ENCODE results near the gene BFSP1. TPM values are rescaled to one million over a fixed set of nuclear protein-coding genes. Genes with fewer than 3 reads are reported as not detected.

BFSP1 gene
- total RNA-seq, 1 donor from 2014 or later: 3.5 TPM

- H3K4me1 Mint-ChIP-seq (ENCODE audit: unreplicated experiment): no peaks in the 10 kb centered on the region
- DNase-seq (ENCODE audit: low spot score): no peak
- H3K27ac Mint-ChIP-seq (ENCODE audit: unreplicated experiment): no peak overlapping the region
- H3K4me3 Mint-ChIP-seq (ENCODE audit: unreplicated experiment): no peak overlapping the region
- peaks cover 1% of the 10 kb centered on the region for H3K27me3 Mint-ChIP-seq (ENCODE audit: unreplicated experiment)
- no peaks in the 10 kb centered on the region for H3K36me3 Mint-ChIP-seq (ENCODE audit: low read depth, unreplicated experiment)
- no peaks in the 10 kb centered on the region for H3K9me3 Mint-ChIP-seq (ENCODE audit: unreplicated experiment)
- TF ChIP-seq CTCF (IDR thresholded peaks at IDR 0.05; ENCODE audit: unreplicated experiment): no peak
Measured at GRCh38 chr20:17497821-17498580, 33.2 kb downstream of the BFSP1 start.

DNA sequence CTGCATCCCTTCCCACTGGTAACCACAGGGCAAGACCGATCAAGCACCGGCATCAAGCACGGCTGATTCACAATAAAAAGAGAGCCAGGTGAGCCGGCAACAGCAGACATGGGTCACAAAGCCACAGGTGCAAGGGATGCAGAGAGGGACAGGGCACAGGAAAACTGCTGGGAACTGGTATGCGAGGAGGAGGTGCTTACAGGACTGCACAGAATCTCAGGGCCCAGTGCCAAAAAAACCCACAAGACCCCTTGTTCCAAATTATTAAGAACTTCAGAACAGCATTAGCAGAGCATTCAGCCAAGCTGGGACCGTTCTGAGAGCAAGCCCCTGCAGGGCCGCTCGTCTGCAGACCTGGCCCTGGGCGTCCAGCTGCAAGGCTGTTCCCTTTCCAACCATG is 35.4 kb downstream of the BFSP1 start:
- H3K27me3 Mint-ChIP-seq (ENCODE audit: unreplicated experiment): peaks cover 1% of the 10 kb centered on the region
- no peak for DNase-seq (ENCODE audit: low spot score)
- no peaks in the 10 kb centered on the region for H3K36me3 Mint-ChIP-seq (ENCODE audit: low read depth, unreplicated experiment)
- no peaks in the 10 kb centered on the region for H3K9me3 Mint-ChIP-seq (ENCODE audit: unreplicated experiment)
- no peaks in the 10 kb centered on the region for H3K4me1 Mint-ChIP-seq (ENCODE audit: unreplicated experiment)
- TF ChIP-seq CTCF (IDR thresholded peaks at IDR 0.05; ENCODE audit: unreplicated experiment): no peak
- H3K27ac Mint-ChIP-seq (ENCODE audit: unreplicated experiment): no peak overlapping the region
- H3K4me3 Mint-ChIP-seq (ENCODE audit: unreplicated experiment): no peak overlapping the region

GRCh38 chr20:17494201-17494600 is 37.0 kb downstream of the BFSP1 start:
- Mint-ChIP-seq H3K4me3 (ENCODE audit: unreplicated experiment) (no peak overlapping the region), H3K9me3 (ENCODE audit: unreplicated experiment) (no peaks in the 10 kb centered on the region), H3K27ac (ENCODE audit: unreplicated experiment) (no peak overlapping the region), H3K36me3 (ENCODE audit: low read depth, unreplicated experiment) (no peaks in the 10 kb centered on the region), H3K4me1 (ENCODE audit: unreplicated experiment) (no peaks in the 10 kb centered on the region), H3K27me3 (ENCODE audit: unreplicated experiment) (peaks cover 1% of the 10 kb centered on the region)
- no peak for TF ChIP-seq CTCF (IDR thresholded peaks at IDR 0.05; ENCODE audit: unreplicated experiment)
- no peak for DNase-seq (ENCODE audit: low spot score)

- Mint-ChIP-seq H3K4me1 (ENCODE audit: unreplicated experiment) (no peaks in the 10 kb centered on the region), H3K27me3 (ENCODE audit: unreplicated experiment) (no peaks in the 10 kb centered on the region), H3K4me3 (ENCODE audit: unreplicated experiment) (no peak overlapping the region), H3K36me3 (ENCODE audit: low read depth, unreplicated experiment) (no peaks in the 10 kb centered on the region), H3K27ac (ENCODE audit: unreplicated experiment) (no peak overlapping the region), H3K9me3 (ENCODE audit: unreplicated experiment) (no peaks in the 10 kb centered on the region)
- no peak for TF ChIP-seq CTCF (IDR thresholded peaks at IDR 0.05; ENCODE audit: unreplicated experiment)
- no peak for DNase-seq (ENCODE audit: low spot score)
Measured at GRCh38 chr20:17493173-17493572, 38.0 kb downstream of the BFSP1 start.

DNA sequence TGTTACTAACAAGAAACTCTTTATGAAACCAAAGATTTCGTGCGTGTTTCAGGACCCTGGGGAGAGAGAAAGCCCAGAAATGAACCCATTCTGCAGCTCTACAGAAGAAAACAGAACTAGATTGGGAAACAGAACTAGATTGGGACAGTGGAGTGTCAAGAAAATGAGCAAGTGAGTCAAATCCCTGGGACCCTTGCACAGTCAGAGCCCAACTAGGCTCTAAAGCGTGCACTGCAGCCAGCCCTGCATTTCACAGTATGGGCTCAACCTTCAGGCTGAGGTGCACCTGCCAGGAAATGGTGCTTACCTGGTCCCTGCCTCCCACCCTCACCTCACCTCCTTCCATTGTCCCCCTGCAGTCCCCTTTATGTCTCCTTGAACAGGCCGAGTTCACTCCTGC is 39.7 kb downstream of the BFSP1 start:
- no peaks in the 10 kb centered on the region for H3K27me3 Mint-ChIP-seq (ENCODE audit: unreplicated experiment)
- H3K27ac Mint-ChIP-seq (ENCODE audit: unreplicated experiment): no peak overlapping the region
- no peaks in the 10 kb centered on the region for H3K4me1 Mint-ChIP-seq (ENCODE audit: unreplicated experiment)
- no peak for DNase-seq (ENCODE audit: low spot score)
- H3K36me3 Mint-ChIP-seq (ENCODE audit: low read depth, unreplicated experiment): no peaks in the 10 kb centered on the region
- no peak for TF ChIP-seq CTCF (IDR thresholded peaks at IDR 0.05; ENCODE audit: unreplicated experiment)
- H3K4me3 Mint-ChIP-seq (ENCODE audit: unreplicated experiment): no peak overlapping the region
- H3K9me3 Mint-ChIP-seq (ENCODE audit: unreplicated experiment): no peaks in the 10 kb centered on the region

Data from endothelial cell (in vitro differentiated cells).